WTC11 (cell line): ENCODE results near the gene PLEKHN1.

Source experiments
- CTCF ChIP-seq: fragments of 200-600 bp; IDR thresholded peaks from 2 replicates; pipeline ENCODE4 v1.8.0; 2022; ENCODE audit warnings: antibody characterized with exemption
- HMGXB4 ChIP-seq: sonication (generic); formaldehyde crosslinking; IDR thresholded peaks from 2 replicates; pipeline ENCODE4 v1.8.1; 2023; ENCODE audit warnings: mild to moderate bottlenecking, moderate library complexity, missing genetic modification reagents
- IRF1 ChIP-seq: sonication (generic); formaldehyde crosslinking; IDR thresholded peaks from 2 replicates; pipeline ENCODE4 v1.8.0; 2023; ENCODE audit warnings: missing genetic modification reagents
- MAX ChIP-seq: sonication (generic); formaldehyde crosslinking; IDR thresholded peaks from 2 replicates; pipeline ENCODE4 v1.8.0; 2022; ENCODE audit warnings: mild to moderate bottlenecking, missing genetic modification reagents
- NFATC4 ChIP-seq: fragments of 250-450 bp; sonication (Bioruptor Pico); IDR thresholded peaks from 2 replicates; pipeline ENCODE4 v1.9.0; 2021; ENCODE audit warnings: mild to moderate bottlenecking
- NR3C1 ChIP-seq: sonication (generic); formaldehyde crosslinking; conservative IDR thresholded peaks from 2 replicates; pipeline ENCODE4 v1.8.1; 2023; ENCODE audit warnings: low read depth, mild to moderate bottlenecking, missing genetic modification reagents

GRCh38 chr1:930633-931138 lies 35.6 kb upstream of the PLEKHN1 start:
- no peak for TF ChIP-seq HMGXB4 (CRISPR knock-in tag)
- no peak for TF ChIP-seq CTCF
- no peak for TF ChIP-seq NR3C1
- TF ChIP-seq MAX (CRISPR knock-in tag): no peak
- no peak for TF ChIP-seq IRF1 (CRISPR knock-in tag)
- TF ChIP-seq NFATC4 (CRISPR knock-in tag): no peak
